SK-N-SH (cell line): ENCODE measurements around the gene NHP2. TPM values are rescaled to one million over a fixed set of nuclear protein-coding genes. Genes with fewer than 3 reads are reported as not detected.

ENCODE experiments used
- CTCF ChIA-PET: fragments of 300-600, 350-600 bp; formaldehyde crosslinking; extraction: SDS; loops from one replicate; lab custom pipeline; 2021; lab: Yijun Ruan, JAX
- POLR2A ChIA-PET: fragments of 350-600 bp; sonication (Branson Sonifier 250); formaldehyde crosslinking; extraction: SDS; loops from one replicate; lab custom pipeline; 2020; ENCODE audit warnings: antibody characterized with exemption, inconsistent platforms; lab: Yijun Ruan, JAX
- DNase-seq: peaks from one replicate; pipeline ENCODE4 v3.0.0; 2012
- H2AFZ ChIP-seq: fragments of 200-600 bp; sonication (generic); 2 replicates; pipeline ENCODE4 v1.8.1; 2016; ENCODE audit warnings: antibody characterized with exemption, mild to moderate bottlenecking, low read depth
- H3F3A ChIP-seq: fragments of 200-600 bp; sonication (generic); replicated peaks from 2 replicates; pipeline ENCODE3; 2016; ENCODE audit warnings: antibody characterized with exemption, mild to moderate bottlenecking; ENCODE audit not compliant: insufficient read depth
- H3K27ac ChIP-seq, 2 experiments: fragments of 200-500 bp in 1 of 2; fragments of 200-600 bp in 1 of 2; sonication (Bioruptor generic) in 1 of 2; sonication (generic), shearing (Covaris generic) in 1 of 2; 2 replicates each; pipeline versions ENCODE4 v1.5.1 to v1.6.1; 2014 to 2016; ENCODE audit warnings: low read depth in 2 of 2, inconsistent platforms in 1 of 2, low read length in 1 of 2, mild to moderate bottlenecking in 1 of 2, mixed read lengths in 1 of 2
- H3K27me3 ChIP-seq: fragments of 200-600 bp; sonication (generic), shearing (Covaris generic); 2 replicates; pipeline ENCODE4 v1.6.1; 2016; ENCODE audit warnings: mixed run types; ENCODE audit not compliant: insufficient read depth
- H3K36me3 ChIP-seq, 2 experiments: fragments of 200-500 bp in 1 of 2; fragments of 200-600 bp in 1 of 2; sonication (Bioruptor generic) in 1 of 2; sonication (generic) in 1 of 2; replicated peaks in 1 of 2; 2 replicates each; pipeline versions ENCODE3 to v1.5.1; 2014 to 2016; ENCODE audit warnings: low read length in 1 of 2, mild to moderate bottlenecking in 1 of 2; ENCODE audit not compliant: insufficient read depth in 2 of 2, control insufficient read depth in 1 of 2
- H3K4me1 ChIP-seq, 2 experiments: fragments of 200-500 bp in 1 of 2; fragments of 200-600 bp in 1 of 2; sonication (Bioruptor generic) in 1 of 2; sonication (generic), shearing (Covaris generic) in 1 of 2; 2 replicates each; pipeline versions ENCODE4 v1.5.1 to v1.6.1; 2014 to 2016; ENCODE audit warnings: low read depth in 1 of 2, low read length in 1 of 2, mixed run types in 1 of 2; ENCODE audit not compliant: insufficient read depth in 2 of 2, control insufficient read depth in 1 of 2
- H3K4me2 ChIP-seq: fragments of 200-600 bp; sonication (generic), shearing (Covaris generic); 2 replicates; pipeline ENCODE4 v1.6.1; 2017; ENCODE audit warnings: mixed run types
- H3K4me3 ChIP-seq, 2 experiments: fragments of 200-500 bp in 1 of 2; fragments of 200-600 bp in 1 of 2; sonication (Bioruptor generic) in 1 of 2; sonication (generic), shearing (Covaris generic) in 1 of 2; 2 replicates each; pipeline versions ENCODE4 v1.5.1 to v1.8.1; 2014 to 2016; ENCODE audit warnings: low read depth in 2 of 2, inconsistent platforms in 1 of 2, low read length in 1 of 2, mild to moderate bottlenecking in 1 of 2, mixed read lengths in 1 of 2, moderate library complexity in 1 of 2
- H3K79me2 ChIP-seq: fragments of 200-600 bp; sonication (generic); 2 replicates; pipeline ENCODE4 v1.8.1; 2017; ENCODE audit warnings: mild to moderate bottlenecking; ENCODE audit not compliant: insufficient read depth
- H3K9ac ChIP-seq: fragments of 200-600 bp; sonication (generic); 2 replicates; pipeline ENCODE4 v1.6.1; 2017; ENCODE audit warnings: mixed run types
- H3K9me2 ChIP-seq: fragments of 200-600 bp; sonication (generic); 2 replicates; pipeline ENCODE4 v1.6.1; 2017; ENCODE audit warnings: mixed run types
- H3K9me3 ChIP-seq: fragments of 200-600 bp; sonication (generic); 2 replicates; pipeline ENCODE4 v1.6.1; 2017; ENCODE audit warnings: mixed run types, mild to moderate bottlenecking, moderate library complexity
- H4K20me1 ChIP-seq: fragments of 200-600 bp; sonication (generic); 2 replicates; pipeline ENCODE4 v1.6.1; 2017; ENCODE audit warnings: mild to moderate bottlenecking, mixed run types; ENCODE audit not compliant: insufficient read depth
- CHD2 ChIP-seq: fragments of 150-350 bp; IDR thresholded peaks from 2 replicates; pipeline ENCODE4 v1.6.1; 2018; ENCODE audit warnings: low read length; ENCODE audit not compliant: partially characterized antibody
- CTCF ChIP-seq: fragments of 200-600 bp; sonication (generic); IDR thresholded peaks from 2 replicates; pipeline ENCODE4 v1.6.1; 2017; ENCODE audit warnings: antibody characterized with exemption, mild to moderate bottlenecking, moderate library complexity
- IRF3 ChIP-seq: fragments of 150-350 bp; IDR thresholded peaks from 2 replicates; pipeline ENCODE4 v1.6.1; 2016; ENCODE audit warnings: mild to moderate bottlenecking, low read depth, low read length
- NFIC ChIP-seq: IDR thresholded peaks from 2 replicates; pipeline ENCODE4 v1.4.0; 2012; ENCODE audit warnings: borderline replicate concordance
- NRF1 ChIP-seq: IDR thresholded peaks from 2 replicates; pipeline ENCODE4 v1.6.1; 2012; ENCODE audit warnings: low read depth, mild to moderate bottlenecking, low read length
- PBX3 ChIP-seq: IDR thresholded peaks from 2 replicates; pipeline ENCODE4; 2012
- POLR2AphosphoS5 ChIP-seq: IDR thresholded peaks from 2 replicates; pipeline ENCODE4 v1.6.1; 2012; ENCODE audit warnings: low read depth, low read length
- REST ChIP-seq: IDR thresholded peaks from 2 replicates; pipeline ENCODE4 v1.6.1; 2012; ENCODE audit warnings: mild to moderate bottlenecking, low read depth, low read length, moderate library complexity
- RFX5 ChIP-seq: IDR thresholded peaks from 2 replicates; pipeline ENCODE4 v1.6.1; 2012; ENCODE audit warnings: mild to moderate bottlenecking, improper control_type of control experiment, low read length
- RXRA ChIP-seq: IDR thresholded peaks from 2 replicates; pipeline ENCODE4 v1.4.0; 2012; ENCODE audit warnings: low read depth, mild to moderate bottlenecking, borderline replicate concordance
- SIN3A ChIP-seq: IDR thresholded peaks from 2 replicates; pipeline ENCODE4 v1.6.1; 2012; ENCODE audit warnings: low read depth, mild to moderate bottlenecking, low read length, moderate library complexity, borderline replicate concordance
- TAF1 ChIP-seq: IDR thresholded peaks from 2 replicates; pipeline ENCODE4 v1.6.1; 2012; ENCODE audit warnings: low read depth, mild to moderate bottlenecking, low read length, moderate library complexity, borderline replicate concordance
- TCF12 ChIP-seq: IDR thresholded peaks from 2 replicates; pipeline ENCODE4 v1.4.0; 2012
- TEAD4 ChIP-seq: IDR thresholded peaks from 2 replicates; pipeline ENCODE4 v1.4.0; 2012; ENCODE audit warnings: mild to moderate bottlenecking, borderline replicate concordance; ENCODE audit not compliant: insufficient read depth
- USF1 ChIP-seq: IDR thresholded peaks from 2 replicates; pipeline ENCODE4 v1.4.0; 2012; ENCODE audit warnings: low read depth, borderline replicate concordance
- USF2 ChIP-seq: fragments of 150-350 bp; IDR thresholded peaks from 2 replicates; pipeline ENCODE4 v1.6.1; 2017; ENCODE audit warnings: antibody characterized with exemption, low read length, low read depth, borderline replicate concordance
- YY1 ChIP-seq: IDR thresholded peaks from 2 replicates; pipeline ENCODE4 v1.4.0; 2012; ENCODE audit warnings: low read depth, mild to moderate bottlenecking
- ZBTB33 ChIP-seq: IDR thresholded peaks from 2 replicates; pipeline ENCODE4 v1.4.0; 2012; ENCODE audit warnings: low read depth, borderline replicate concordance
- WGBS: methylation state at CpG from one replicate; pipeline ENCODE4 v1.1.6; 2017; ENCODE audit warnings: low lambda C conversion rate; 5-methylcytosine and 5-hydroxymethylcytosine counted together
- polyA plus RNA-seq, 3 experiments: library from polyadenylated mRNA; depleted of rRNA; stranded (reverse); fragments of >200 nt; gene quantifications; 2 replicates each; pipeline ENCODE4 v1.2.3, GENCODE V29; 2012

Gene NHP2
- polyA plus RNA-seq, 1 of the 3 experiments (the other 2 are of a cell fraction): 455 TPM

GRCh38 chr5:178104492-178104891 is 49.2 kb downstream of the NHP2 start:
- no peak overlapping the region for H3K9ac ChIP-seq
- no peaks in the 10 kb centered on the region for H3K9me3 ChIP-seq
- no peak for DNase-seq
- H3K4me3 ChIP-seq: no peak overlapping the region
- H3K4me2 ChIP-seq: no peak overlapping the region
- H3K4me1 ChIP-seq: peaks cover 0 to 15% of the 10 kb centered on the region in 2 experiments; a peak in 1 of 4 replicates
- H3K9me2 ChIP-seq: no peaks in the 10 kb centered on the region
- WGBS: 58% methylated on average over 5 of the region's 5 CpGs
- H3K36me3 ChIP-seq: no peaks in the 10 kb centered on the region
- CTCF ChIA-PET: interaction anchor here (1.5 to 1.9 kb wide), 2 partner anchors 29 to 41 kb away, joined by 4 to 11 read pairs; no protein-coding TSS in a partner anchor
- H3K27ac ChIP-seq: no peak overlapping the region
- no peak for TF ChIP-seq TAF1
- TF ChIP-seq NRF1: no peak
- TF ChIP-seq RXRA: no peak
- no peak for TF ChIP-seq CTCF
- no peak for TF ChIP-seq REST
- TF ChIP-seq TCF12: no peak
- TF ChIP-seq CHD2: no peak
- TF ChIP-seq SIN3A: no peak
- no peak for TF ChIP-seq IRF3
- TF ChIP-seq USF1: no peak
- no peak for TF ChIP-seq NFIC
- TF ChIP-seq YY1: no peak
- TF ChIP-seq POLR2AphosphoS5: no peak
- no peak for TF ChIP-seq TEAD4
- TF ChIP-seq USF2: no peak
- TF ChIP-seq RFX5: no peak
- TF ChIP-seq ZBTB33: no peak
- TF ChIP-seq PBX3: no peak
- TF ChIP-seq, all 33 proteins: peak for 0
- Histone ChIP-seq H4K20me1 (no peaks in the 10 kb centered on the region), H3F3A (no peaks in the 10 kb centered on the region), H2AFZ (no peak overlapping the region), H3K79me2 (no peaks in the 10 kb centered on the region), H3K27me3 (no peaks in the 10 kb centered on the region)
- POLR2A ChIA-PET: no interaction called here
